Astrocyte (in vitro differentiated cells and primary cell): ENCODE measurements around the gene HASPIN. TPM values are rescaled to one million over a fixed set of nuclear protein-coding genes. Genes with fewer than 3 reads are reported as not detected.

Experiments
- DNase-seq: peaks from one replicate; pipeline ENCODE4 v3.0.0-alpha.2; 2010; ENCODE audit warnings: low read depth
- FAIRE-seq: peaks from 2 replicates; lab custom pipeline; 2011; peaks lifted over from hg19 to GRCh38; lab: Jason Lieb, UNC
- H2AFZ ChIP-seq: 2 replicates; pipeline ENCODE4 v1.6.0; 2012; ENCODE audit warnings: low read depth, low read length, inconsistent platforms
- H3K27ac ChIP-seq: 2 replicates; pipeline ENCODE4 v1.5.1; 2011; ENCODE audit warnings: low read depth, low read length, inconsistent platforms
- H3K27me3 ChIP-seq: 2 replicates; pipeline ENCODE4 v1.6.0; 2011; ENCODE audit warnings: low read length, inconsistent platforms; ENCODE audit not compliant: insufficient read depth
- H3K36me3 ChIP-seq: 2 replicates; pipeline ENCODE4 v1.5.1; 2011; ENCODE audit warnings: low read length, inconsistent platforms; ENCODE audit not compliant: insufficient read depth
- H3K4me1 ChIP-seq: 2 replicates; pipeline ENCODE4 v1.5.1; 2011; ENCODE audit warnings: low read length, inconsistent platforms; ENCODE audit not compliant: insufficient read depth
- H3K4me2 ChIP-seq: 2 replicates; pipeline ENCODE4 v1.6.0; 2012; ENCODE audit warnings: low read length, inconsistent platforms
- H3K4me3 ChIP-seq: 2 replicates; pipeline ENCODE4 v1.5.1; 2011; ENCODE audit warnings: low read depth, mild to moderate bottlenecking, low read length, inconsistent platforms; ENCODE audit not compliant: insufficient read depth
- H3K79me2 ChIP-seq: 2 replicates; pipeline ENCODE4 v1.6.0; 2012; ENCODE audit warnings: mild to moderate bottlenecking, low read length, inconsistent platforms; ENCODE audit not compliant: insufficient read depth
- H3K9ac ChIP-seq: 2 replicates; pipeline ENCODE4 v1.6.0; 2012; ENCODE audit warnings: mild to moderate bottlenecking, low read length, inconsistent platforms
- H3K9me3 ChIP-seq: 2 replicates; pipeline ENCODE4 v1.5.1; 2012; ENCODE audit warnings: low read depth, mild to moderate bottlenecking, low read length, inconsistent platforms; ENCODE audit not compliant: insufficient read depth
- H4K20me1 ChIP-seq: 2 replicates; pipeline ENCODE4 v1.6.0; 2012; ENCODE audit warnings: low read length, inconsistent platforms; ENCODE audit not compliant: insufficient read depth
- H3K27ac Mint-ChIP-seq: one replicate; pipeline ENCODE4 v1.8.0; 2021; ENCODE audit warnings: mild to moderate bottlenecking, mixed read lengths; ENCODE audit not compliant: unreplicated experiment
- H3K27me3 Mint-ChIP-seq: one replicate; pipeline ENCODE4 v1.8.0; 2021; ENCODE audit warnings: low read depth, mixed read lengths; ENCODE audit not compliant: unreplicated experiment
- H3K36me3 Mint-ChIP-seq: one replicate; pipeline ENCODE4 v1.8.0; 2021; ENCODE audit warnings: low read depth, mixed read lengths; ENCODE audit not compliant: unreplicated experiment
- H3K4me1 Mint-ChIP-seq: one replicate; pipeline ENCODE4 v1.8.0; 2021; ENCODE audit warnings: low read depth, mixed read lengths; ENCODE audit not compliant: unreplicated experiment
- H3K4me3 Mint-ChIP-seq: one replicate; pipeline ENCODE4 v1.8.0; 2021; ENCODE audit warnings: mild to moderate bottlenecking, moderate library complexity, mixed read lengths; ENCODE audit not compliant: unreplicated experiment
- H3K9me3 Mint-ChIP-seq: one replicate; pipeline ENCODE4 v1.8.0; 2021; ENCODE audit warnings: mild to moderate bottlenecking, mixed read lengths; ENCODE audit not compliant: unreplicated experiment
- CTCF ChIP-seq: IDR thresholded peaks from 2 replicates; pipeline ENCODE4 v1.5.1; 2011; ENCODE audit warnings: low read depth, mild to moderate bottlenecking, inconsistent platforms, low read length, moderate library complexity; ENCODE audit not compliant: insufficient read depth
- EZH2 ChIP-seq: IDR thresholded peaks from 2 replicates; pipeline ENCODE4 v1.6.1; 2012; ENCODE audit warnings: mild to moderate bottlenecking, low read length, inconsistent platforms; ENCODE audit not compliant: insufficient read depth
- total RNA-seq: library from RNA; stranded (reverse); gene quantifications from 2 replicates; pipeline ENCODE4 v1.2.1, GENCODE V29; 2021

Gene HASPIN
- total RNA-seq, 1 donor from 2014 or later = 2.4 TPM

DNA sequence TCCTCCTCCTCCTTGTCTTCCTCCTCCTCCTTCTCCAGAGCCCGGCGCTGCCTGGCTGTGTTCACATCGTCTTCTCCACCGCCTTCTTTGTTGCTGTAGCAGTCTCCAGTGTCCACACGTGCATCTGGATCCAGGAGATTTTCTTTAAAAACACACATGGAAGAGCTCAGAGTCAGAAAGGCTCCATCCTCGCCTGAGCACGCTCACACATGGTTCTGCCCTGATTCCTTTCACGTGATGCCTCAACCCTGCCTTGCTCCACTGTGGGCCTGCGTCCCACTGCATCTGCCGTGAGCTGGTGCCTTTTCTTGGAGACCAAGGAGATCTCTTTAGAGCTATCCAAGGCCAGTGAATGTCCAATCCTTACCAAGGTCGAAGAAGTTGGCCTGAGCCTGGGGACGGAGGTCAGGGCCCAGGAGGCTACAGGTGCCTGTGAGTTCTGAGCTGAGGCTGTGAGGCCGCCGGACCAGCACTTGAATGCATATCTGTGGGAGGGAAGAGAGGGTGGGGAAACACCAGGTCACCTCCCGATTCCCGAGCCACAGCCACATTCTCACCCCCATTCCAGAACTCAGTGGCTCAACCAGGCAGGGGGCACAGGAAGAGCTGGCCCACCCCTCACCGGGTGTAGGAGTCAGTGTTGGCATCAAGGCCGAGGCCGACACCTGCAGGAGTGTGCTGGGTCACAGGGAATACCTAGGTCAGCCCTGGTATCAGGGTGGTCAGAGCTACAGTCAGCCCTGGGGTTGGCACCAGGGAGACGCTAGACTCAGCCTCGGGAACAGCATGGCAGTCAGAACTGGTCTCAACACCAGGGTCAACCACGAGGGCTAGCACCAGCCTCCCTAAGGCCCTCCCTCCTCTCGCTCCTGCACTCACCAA is 37.6 kb downstream of the HASPIN start:
- Histone ChIP-seq H3K4me1 (peaks cover 16% of the 10 kb centered on the region), H3K27ac (no peak overlapping the region), H3K36me3 (no peaks in the 10 kb centered on the region), H3K4me2 (no peak overlapping the region), H3K27me3 (peaks cover 2% of the 10 kb centered on the region), H3K79me2 (no peaks in the 10 kb centered on the region), H3K9ac (no peak overlapping the region), H4K20me1 (no peaks in the 10 kb centered on the region), H3K4me3 (no peak overlapping the region), H2AFZ (no peak overlapping the region), H3K9me3 (peaks cover 6% of the 10 kb centered on the region)
- Mint-ChIP-seq H3K4me3 (no peak overlapping the region), H3K9me3 (peaks cover 20% of the 10 kb centered on the region), H3K36me3 (peaks cover 10% of the 10 kb centered on the region), H3K4me1 (peaks cover 7% of the 10 kb centered on the region), H3K27me3 (peaks cover 9% of the 10 kb centered on the region), H3K27ac (no peak overlapping the region)
- FAIRE-seq = no peak
- no peak for DNase-seq
- TF ChIP-seq CTCF (no peak), EZH2 (no peak)

GRCh38 chr17:3761918-3762380 is 38.2 kb downstream of the HASPIN start:
- no peak overlapping the region for H3K27ac ChIP-seq
- H2AFZ ChIP-seq = no peak overlapping the region
- H3K27ac Mint-ChIP-seq = no peak overlapping the region
- peaks cover 2% of the 10 kb centered on the region for H3K27me3 ChIP-seq
- H3K9me3 Mint-ChIP-seq = peaks cover 20% of the 10 kb centered on the region
- peaks cover 6% of the 10 kb centered on the region for H3K9me3 ChIP-seq
- FAIRE-seq = no peak
- H3K4me2 ChIP-seq = no peak overlapping the region
- no peak overlapping the region for H3K4me3 Mint-ChIP-seq
- no peaks in the 10 kb centered on the region for H3K79me2 ChIP-seq
- H3K36me3 Mint-ChIP-seq = peaks cover 11% of the 10 kb centered on the region
- DNase-seq = no peak
- no peak overlapping the region for H3K4me3 ChIP-seq
- peaks cover 10% of the 10 kb centered on the region for H3K4me1 Mint-ChIP-seq
- no peaks in the 10 kb centered on the region for H3K36me3 ChIP-seq
- H3K27me3 Mint-ChIP-seq = peaks cover 9% of the 10 kb centered on the region
- H3K4me1 ChIP-seq = peaks cover 16% of the 10 kb centered on the region
- H4K20me1 ChIP-seq = no peaks in the 10 kb centered on the region
- no peak for TF ChIP-seq CTCF
- no peak for TF ChIP-seq EZH2
- H3K9ac ChIP-seq = no peak overlapping the region
